ENCODE measurements around the gene FHIP2A. TPM values are rescaled to one million over a fixed set of nuclear protein-coding genes. Genes with fewer than 3 reads are reported as not detected.
"Not testable (repeated sequence)": the region's sequence is repeated elsewhere in the genome, so short reads cannot be mapped to it uniquely, and the experiment has no call there.

FHIP2A gene
- total RNA-seq, 2 donors from 2014 or later: 18.3 to 19.5 TPM

DNA sequence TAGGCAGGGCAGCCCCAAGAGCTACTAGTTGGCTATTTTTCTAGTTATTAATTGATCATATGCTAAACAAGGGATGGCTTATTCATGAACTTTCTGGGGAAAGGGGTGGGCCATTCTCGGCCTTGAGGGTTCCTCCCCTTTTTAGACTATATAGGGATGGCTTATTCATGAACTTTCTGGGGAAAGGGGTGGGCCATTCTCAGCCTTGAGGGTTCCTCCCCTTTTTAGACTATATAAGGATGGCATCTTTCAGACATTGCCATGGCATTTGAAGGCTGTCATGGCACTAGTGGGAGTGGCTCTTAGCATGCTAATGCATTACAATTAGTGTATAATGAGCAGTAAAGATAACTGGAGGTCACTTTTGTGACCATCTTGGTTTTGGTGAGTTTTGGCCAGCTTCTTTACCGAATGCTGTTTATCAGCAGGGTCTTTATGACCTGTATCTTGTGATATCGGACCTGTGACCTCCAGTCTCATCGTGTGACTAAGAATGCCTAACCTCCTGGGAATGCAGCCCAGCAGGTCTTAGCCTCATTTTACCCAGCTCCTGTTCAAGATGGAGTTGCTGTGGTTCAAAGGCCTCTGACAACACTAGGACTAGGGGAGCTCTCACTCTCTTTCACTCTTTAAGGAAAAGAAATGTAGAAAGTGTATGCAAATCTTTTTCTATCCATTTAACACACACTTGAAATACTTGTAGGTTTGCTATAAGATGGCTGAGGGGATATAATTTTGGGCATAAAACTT is 7.8 kb downstream of the FHIP2A start:
- TF ChIP-seq, protein P1, sequence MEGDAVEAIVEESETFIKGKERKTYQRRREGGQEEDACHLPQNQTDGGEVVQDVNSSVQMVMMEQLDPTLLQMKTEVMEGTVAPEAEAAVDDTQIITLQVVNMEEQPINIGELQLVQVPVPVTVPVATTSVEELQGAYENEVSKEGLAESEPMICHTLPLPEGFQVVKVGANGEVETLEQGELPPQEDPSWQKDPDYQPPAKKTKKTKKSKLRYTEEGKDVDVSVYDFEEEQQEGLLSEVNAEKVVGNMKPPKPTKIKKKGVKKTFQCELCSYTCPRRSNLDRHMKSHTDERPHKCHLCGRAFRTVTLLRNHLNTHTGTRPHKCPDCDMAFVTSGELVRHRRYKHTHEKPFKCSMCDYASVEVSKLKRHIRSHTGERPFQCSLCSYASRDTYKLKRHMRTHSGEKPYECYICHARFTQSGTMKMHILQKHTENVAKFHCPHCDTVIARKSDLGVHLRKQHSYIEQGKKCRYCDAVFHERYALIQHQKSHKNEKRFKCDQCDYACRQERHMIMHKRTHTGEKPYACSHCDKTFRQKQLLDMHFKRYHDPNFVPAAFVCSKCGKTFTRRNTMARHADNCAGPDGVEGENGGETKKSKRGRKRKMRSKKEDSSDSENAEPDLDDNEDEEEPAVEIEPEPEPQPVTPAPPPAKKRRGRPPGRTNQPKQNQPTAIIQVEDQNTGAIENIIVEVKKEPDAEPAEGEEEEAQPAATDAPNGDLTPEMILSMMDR (IDR thresholded peaks at IDR 0.05): no peak
- Histone ChIP-seq H3K4me1 (peaks cover 0 to 37% of the 10 kb centered on the region in 2 donors), H3K9me3 (no peaks in the 10 kb centered on the region), H3K27ac (no peak overlapping the region), H3K4me3 (no peak overlapping the region), H3K27me3 (no peaks in the 10 kb centered on the region), H3K36me3 (peaks cover 17% of the 10 kb centered on the region)
- no peak for DNase-seq (ENCODE audit: low spot score)

DNA sequence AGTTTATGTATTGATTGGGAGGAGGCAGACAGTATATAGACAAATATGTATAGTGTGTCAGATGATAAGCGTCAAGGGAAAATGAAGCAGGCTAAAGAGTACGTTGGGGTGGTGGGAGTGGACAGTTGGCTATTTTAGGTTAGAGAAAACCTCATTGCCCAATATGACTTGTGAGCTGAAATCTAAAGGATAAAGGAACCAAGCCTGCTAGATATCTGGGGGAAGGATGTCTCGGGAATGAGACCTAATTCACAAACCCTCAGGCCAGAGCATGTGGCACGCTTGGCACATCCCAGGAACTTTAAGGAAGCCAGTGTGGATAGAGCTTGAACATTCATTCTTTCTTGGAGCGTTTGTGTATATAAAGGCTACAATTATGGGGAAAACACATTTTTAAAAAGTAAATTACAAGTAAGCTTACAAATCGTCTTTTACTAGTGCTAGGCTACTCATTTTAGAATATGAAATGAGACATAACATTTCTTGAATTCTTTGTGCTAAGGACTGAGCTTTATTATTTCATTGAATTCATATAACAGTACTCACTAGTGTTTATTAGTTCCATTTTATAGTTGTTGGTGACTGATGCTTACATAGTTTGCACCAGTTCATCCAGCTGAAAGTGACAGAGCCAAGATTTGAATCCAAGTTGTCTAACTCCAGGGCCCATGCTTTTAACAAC is 9.7 kb downstream of the FHIP2A start:
- no peaks in the 10 kb centered on the region for H3K27me3 ChIP-seq
- no peaks in the 10 kb centered on the region for H3K9me3 ChIP-seq
- DNase-seq (ENCODE audit: low spot score): no peak
- H3K4me1 ChIP-seq: peaks cover 0 to 17% of the 10 kb centered on the region in 2 donors
- peaks cover 32% of the 10 kb centered on the region for H3K36me3 ChIP-seq
- TF ChIP-seq, protein P1 (IDR thresholded peaks at IDR 0.05): no peak
- H3K4me3 ChIP-seq: no peak overlapping the region
- H3K27ac ChIP-seq: no peak overlapping the region

DNA sequence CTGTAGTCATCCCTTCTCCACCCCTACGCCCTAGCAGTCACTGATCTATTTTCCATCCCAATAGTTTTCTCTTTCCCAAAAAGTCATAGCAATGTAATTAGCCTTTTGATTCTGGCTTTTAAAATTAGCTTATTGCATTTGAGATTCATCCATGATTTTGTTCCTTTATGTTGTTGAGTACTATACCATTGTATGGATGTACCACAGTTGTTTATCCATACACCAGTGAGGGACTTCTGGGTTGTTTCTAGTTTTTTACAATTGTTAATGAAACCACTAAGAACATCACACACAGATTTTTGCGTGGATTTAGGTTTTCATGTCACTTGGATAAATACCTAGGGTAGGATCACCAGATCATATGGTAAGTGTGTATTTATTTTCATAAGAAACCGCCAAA is 16.1 kb downstream of the FHIP2A start:
- Histone ChIP-seq H3K4me1 (no peaks in the 10 kb centered on the region), H3K9me3 (no peaks in the 10 kb centered on the region), H3K36me3 (peaks cover 79% of the 10 kb centered on the region), H3K4me3 (no peak overlapping the region), H3K27me3 (no peaks in the 10 kb centered on the region), H3K27ac (no peak overlapping the region)
- TF ChIP-seq, protein P1 (IDR thresholded peaks at IDR 0.05): no peak
- no peak for DNase-seq (ENCODE audit: low spot score)

DNA sequence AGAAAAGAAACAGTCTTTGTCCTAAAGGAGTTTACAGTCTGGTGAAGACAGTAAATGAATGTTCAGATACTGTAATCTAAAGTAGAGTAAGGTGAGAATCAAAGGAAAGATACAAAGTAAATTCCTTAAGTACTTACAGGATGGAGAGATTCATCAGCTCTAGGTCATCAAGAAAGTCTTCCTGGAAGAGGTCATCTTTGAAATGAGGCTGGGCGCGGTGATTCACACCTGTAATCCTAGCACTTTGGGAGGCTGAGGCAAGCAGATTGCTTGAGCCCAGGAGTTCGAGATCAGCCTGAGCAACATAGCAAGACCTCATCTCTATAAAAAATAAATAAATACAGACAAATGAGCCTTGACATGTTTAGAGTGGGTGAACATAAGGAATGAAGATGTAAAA is 18.3 kb downstream of the FHIP2A start:
- H3K27ac ChIP-seq: no peak overlapping the region
- no peaks in the 10 kb centered on the region for H3K4me1 ChIP-seq
- no peak overlapping the region for H3K4me3 ChIP-seq
- TF ChIP-seq, protein P1 (IDR thresholded peaks at IDR 0.05): no peak
- H3K36me3 ChIP-seq: peaks cover 80% of the 10 kb centered on the region
- no peaks in the 10 kb centered on the region for H3K9me3 ChIP-seq
- no peaks in the 10 kb centered on the region for H3K27me3 ChIP-seq
- no peak for DNase-seq (ENCODE audit: low spot score)

DNA sequence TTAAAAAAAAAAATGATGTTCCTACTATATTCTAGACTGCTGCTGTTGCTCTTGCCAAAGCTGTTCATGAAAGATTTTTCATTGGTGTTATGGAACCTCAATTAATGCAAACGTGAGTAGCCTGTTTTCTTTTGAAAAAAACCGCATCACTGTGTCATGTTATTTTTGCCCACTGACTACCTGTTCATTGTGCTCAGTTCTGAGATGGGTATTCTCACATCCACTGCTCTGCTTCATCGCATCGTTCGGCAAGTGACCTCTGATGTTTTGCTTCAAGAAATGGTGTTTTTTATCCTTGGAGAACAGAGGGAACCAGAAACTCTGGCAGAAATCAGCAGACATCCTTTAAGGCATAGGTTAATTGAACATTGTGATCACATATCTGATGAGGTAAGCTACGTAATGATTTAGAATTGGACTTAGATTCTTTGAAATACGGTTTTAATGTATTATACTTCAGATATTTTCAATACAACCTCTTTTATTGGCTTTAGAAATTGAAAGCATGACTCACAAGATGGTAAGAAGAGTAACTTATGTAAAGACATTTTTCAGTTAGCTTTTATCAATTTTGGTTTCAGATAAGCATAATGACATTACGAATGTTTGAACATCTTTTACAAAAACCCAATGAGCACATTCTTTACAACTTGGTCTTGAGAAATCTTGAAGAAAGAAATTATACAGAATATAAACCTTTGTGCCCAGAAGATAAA is 24.6 kb downstream of the FHIP2A start:
- H3K4me3 ChIP-seq: no peak overlapping the region
- no peak for DNase-seq (ENCODE audit: low spot score)
- peaks cover 94% of the 10 kb centered on the region for H3K36me3 ChIP-seq
- no peaks in the 10 kb centered on the region for H3K4me1 ChIP-seq
- TF ChIP-seq, protein P1 (IDR thresholded peaks at IDR 0.05): no peak
- no peaks in the 10 kb centered on the region for H3K27me3 ChIP-seq
- no peaks in the 10 kb centered on the region for H3K9me3 ChIP-seq
- no peak overlapping the region for H3K27ac ChIP-seq

DNA sequence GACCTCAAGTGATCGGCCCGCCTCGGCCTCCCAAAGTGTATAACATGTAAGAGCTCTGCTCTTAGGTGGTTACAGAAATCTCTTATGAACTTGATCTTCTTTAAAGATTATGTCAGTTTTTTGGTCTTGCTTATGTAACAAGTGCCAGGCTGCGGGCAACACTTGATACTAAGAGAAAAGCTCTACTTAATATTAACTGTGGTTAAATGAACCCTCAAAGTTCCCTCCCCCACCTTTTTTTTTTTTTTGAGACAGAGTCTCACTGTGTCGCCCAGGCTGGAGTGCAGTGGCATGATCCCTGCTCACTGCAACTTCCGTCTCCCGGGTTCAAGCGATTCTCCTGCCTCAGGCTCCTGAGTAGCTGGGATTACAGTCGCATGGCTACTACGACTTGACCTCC is 25.9 kb downstream of the FHIP2A start:
- H3K36me3 ChIP-seq: peaks cover 91% of the 10 kb centered on the region
- not testable (repeated sequence) for H3K4me1 ChIP-seq; H3K4me3 ChIP-seq; H3K9me3 ChIP-seq; DNase-seq (ENCODE audit: low spot score); H3K27me3 ChIP-seq; H3K27ac ChIP-seq
